NCI-H345 treated with DMSO at 0.1 percent for 48 hours (cell line): ENCODE data around the gene LRRK1.

Source experiments
- DNase-seq: peaks from one replicate; lab custom pipeline; 2025; ENCODE audit not compliant: unreplicated experiment; lab: John Stamatoyannopoulos, UW

LRRK1 gene

DNA sequence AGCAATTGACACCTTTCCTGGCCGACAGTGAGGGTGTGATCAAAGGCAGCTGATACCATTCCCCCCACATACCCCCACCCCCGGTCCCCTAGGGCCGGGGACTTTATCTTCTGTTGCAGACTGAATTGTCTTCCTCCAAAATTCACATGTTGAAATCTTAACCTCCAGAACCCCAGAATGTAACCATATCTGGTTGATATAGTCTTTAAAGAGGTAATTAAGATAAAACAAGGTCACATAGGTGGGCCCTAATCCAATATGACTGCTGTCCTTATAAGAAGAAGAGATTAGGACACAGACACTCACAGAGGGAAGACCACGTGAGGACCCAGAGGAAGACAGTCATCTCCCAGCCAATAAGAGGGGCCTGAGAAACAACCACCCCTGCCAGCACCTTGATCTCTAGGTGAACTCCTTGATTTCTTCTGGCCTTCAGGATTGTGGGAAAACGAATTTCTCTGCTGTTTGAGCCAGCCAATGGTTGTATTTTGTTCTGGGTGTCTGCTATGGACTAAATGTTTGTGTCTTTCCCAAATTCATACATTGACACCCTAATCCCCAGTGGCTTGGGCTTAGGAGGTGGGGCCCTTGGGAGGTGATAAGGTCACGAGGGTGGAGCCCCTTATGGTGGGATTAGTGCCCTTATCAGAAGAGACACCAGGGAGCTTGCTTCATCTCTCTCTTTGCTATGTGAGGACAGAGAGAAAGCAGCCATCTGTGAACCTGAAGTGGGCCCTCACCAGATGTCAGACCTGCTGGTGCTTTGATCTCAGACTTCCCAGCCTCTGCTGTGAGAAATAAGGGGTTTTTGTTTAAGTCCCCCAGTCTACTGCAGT, 188.7 kb downstream of the LRRK1 start:
- no peak for DNase-seq

DNA sequence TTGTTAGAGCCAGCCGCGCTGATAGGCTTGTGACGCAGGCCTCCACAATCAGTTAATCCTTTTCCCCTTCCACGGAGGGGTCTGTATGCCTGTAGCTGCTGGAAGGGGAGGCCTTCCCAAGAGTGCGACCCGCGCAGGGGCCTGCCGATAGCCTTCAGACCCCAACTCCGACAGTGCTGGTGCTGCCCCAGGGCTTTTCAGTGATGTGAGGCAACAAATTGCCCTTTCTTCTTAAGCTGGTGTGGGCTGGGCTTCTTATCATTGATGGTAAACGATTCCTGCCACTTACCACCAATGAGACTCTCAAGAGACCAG, 189.3 kb downstream of the LRRK1 start:
- no peak for DNase-seq

DNA sequence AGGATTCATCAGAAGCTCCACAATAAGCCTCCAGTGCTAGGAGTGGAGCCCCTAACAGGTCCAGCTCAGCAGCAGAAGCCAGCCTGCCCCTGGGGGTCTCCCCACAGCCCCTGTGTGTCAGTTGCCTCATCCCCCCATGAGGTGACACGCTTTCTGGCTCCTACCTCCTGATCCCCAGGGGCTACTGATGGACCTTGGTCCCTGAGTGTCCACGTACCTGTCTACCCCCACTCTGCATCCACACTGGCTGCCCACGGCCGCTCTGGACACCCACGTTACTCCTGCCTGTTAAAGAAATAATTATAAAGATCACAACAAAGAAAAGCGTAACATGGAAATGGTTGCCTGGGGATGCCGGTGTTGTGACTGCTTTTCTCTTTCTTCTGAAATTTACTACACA, 189.6 kb downstream of the LRRK1 start:
- no peak for DNase-seq

DNA sequence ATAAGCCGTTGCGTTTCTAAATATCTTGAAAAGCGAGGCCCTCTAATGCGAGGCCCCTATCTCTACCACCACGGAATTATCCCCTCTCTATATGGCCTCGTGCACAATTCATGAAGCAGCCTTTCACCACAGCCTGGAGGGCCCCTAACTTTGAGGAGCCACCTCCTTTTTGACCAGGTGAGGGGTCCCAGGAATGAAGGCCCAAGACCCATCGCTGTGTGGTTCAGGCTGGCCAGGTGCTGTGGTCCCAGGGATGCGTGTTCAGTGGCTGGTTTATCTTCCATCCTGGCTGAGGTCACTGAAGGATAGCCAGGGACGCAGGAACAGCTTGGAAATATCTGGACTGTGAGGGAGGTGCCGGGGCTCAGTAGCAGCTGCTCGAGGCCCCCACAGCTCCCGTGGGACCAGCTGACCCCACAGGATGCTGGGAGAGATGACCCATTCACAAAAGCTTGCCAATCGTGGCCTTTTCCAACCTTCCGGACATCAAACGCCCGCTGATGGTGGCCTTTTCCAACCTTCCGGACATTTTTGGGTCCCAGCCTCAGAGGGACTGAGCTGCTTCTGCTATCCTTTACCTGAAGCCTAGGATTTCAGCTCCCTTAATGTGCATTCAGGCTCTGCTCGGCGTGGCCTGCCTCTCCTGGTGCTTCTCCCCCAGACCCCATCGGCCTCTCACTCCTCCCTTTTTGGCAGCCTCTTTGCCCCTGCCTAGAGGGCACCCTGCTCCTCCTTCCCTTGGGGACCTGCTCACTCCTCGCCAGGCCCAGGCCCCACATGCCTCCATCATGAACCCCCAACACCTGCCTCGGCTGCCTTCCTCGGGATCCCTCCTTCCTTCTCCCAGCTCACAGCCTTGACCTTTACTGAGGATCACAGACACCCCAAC, 191.8 kb downstream of the LRRK1 start:
- DNase-seq = no peak

GRCh38 chr15:101111570-101112262, 192.6 kb downstream of the LRRK1 start:
- no peak for DNase-seq

GRCh38 chr15:101112336-101113113, 193.4 kb downstream of the LRRK1 start:
- no peak for DNase-seq

- no peak for DNase-seq
Measured at GRCh38 chr15:101113114-101114005, 194.2 kb downstream of the LRRK1 start.

DNA sequence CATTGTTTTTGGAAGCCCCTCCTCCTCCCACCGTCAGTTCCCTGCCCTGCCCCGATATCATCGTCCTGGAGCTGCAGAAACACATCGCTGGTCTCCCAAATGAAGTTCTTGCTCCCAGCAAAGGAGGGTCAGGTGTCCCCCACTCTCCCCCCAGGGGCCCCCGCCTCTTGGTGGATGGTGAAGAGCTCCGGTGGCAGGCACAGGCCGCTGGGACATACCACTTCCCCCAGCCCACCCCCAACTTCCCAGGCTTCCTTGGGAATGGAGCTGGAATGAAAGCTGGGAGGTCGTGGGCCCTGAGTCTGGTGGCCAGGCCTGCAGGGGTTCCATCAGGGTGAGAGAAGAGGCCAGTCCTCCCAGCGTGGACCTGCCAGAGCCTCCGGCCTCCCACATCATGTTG, 195.0 kb downstream of the LRRK1 start:
- no peak for DNase-seq

GRCh38 chr15:101114610-101115009, 195.5 kb downstream of the LRRK1 start:
- DNase-seq = no peak

- no peak for DNase-seq
Measured at GRCh38 chr15:101115393-101115785, 196.2 kb downstream of the LRRK1 start.

GRCh38 chr15:101115786-101116680, 196.9 kb downstream of the LRRK1 start:
- no peak for DNase-seq

DNA sequence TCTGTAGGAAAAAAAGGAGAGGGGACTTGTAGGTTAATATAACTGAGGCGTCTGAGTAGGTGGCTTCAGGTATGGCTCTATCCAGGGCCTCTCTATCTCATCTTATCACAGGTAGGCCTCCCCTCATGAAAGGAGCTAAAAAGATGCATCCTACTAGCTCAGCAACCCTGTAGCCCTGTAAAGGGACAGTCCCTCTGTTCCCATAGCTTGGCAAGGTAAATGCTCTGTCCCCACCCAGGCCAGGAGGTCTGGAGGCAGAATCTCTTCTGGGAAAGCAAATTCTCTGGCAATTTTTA, 197.5 kb downstream of the LRRK1 start:
- DNase-seq = no peak

GRCh38 chr15:101118116-101118515, 199.0 kb downstream of the LRRK1 start:
- no peak for DNase-seq

DNA sequence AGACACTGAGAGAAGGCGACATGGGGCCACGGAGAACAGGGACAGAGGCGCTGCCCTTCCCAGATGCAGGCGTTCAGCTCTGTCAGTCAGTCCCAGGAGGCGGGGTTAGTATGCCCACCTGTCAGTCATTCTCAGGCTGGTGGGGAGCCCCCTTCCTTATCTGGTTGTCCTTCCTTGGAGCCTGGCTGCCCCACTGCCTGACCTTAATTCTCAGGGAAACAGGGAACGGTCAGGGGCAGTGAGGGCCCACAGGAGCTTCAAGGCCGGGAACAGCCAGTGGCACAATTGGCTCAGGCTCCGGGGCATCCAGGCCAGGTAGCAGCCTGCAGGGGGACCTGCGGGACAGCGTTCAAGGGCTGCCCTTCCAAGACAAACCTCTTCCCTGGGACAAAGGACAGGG, 199.5 kb downstream of the LRRK1 start:
- no peak for DNase-seq

DNA sequence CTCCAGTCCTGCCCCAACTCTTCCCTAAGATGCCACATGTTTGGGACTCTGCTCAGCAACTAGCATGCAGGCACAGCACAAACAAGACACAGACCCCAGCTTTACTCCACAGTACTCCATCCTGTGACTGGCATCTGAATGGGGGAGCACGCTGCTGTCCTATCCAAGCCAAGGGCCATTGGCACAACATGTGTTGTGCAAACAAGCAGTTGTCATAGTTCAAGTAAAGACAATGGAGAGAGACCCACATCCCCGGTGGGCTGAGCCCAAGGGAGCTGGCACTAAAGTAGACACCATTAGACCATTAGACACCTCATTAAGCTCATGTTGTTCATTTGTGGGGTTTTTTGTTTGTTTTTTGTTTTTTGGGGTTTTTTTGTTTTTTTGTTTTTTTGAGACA, 200.0 kb downstream of the LRRK1 start:
- no peak for DNase-seq
